Parathyroid adenoma (tissue), 2 donors: ENCODE results near the gene ZNF581.

Source experiments
- H2AFZ ChIP-seq: fragments of 300-600 bp; sonication (generic); one replicate; pipeline ENCODE4 v1.7.0; 2017; ENCODE audit warnings: antibody characterized with exemption, mild to moderate bottlenecking
- H3K27ac ChIP-seq: fragments of 300-600 bp; sonication (generic); one replicate; pipeline ENCODE4 v1.7.0; 2017
- H3K27me3 ChIP-seq: fragments of 300-600 bp; sonication (generic); one replicate; pipeline ENCODE4 v1.7.0; 2017; ENCODE audit warnings: low read length; ENCODE audit not compliant: control insufficient read depth, insufficient read depth
- H3K36me3 ChIP-seq: fragments of 300-600 bp; sonication (generic); one replicate; pipeline ENCODE4 v1.7.0; 2017; ENCODE audit warnings: low read length; ENCODE audit not compliant: control insufficient read depth, insufficient read depth
- H3K4me1 ChIP-seq: fragments of 300-600 bp; sonication (generic); one replicate; pipeline ENCODE4 v1.7.0; 2017; ENCODE audit warnings: control low read depth
- H3K4me2 ChIP-seq: fragments of 300-600 bp; sonication (generic); one replicate; pipeline ENCODE4 v1.7.0; 2017; ENCODE audit warnings: low read length
- H3K4me3 ChIP-seq: fragments of 300-600 bp; sonication (generic); one replicate; pipeline ENCODE4 v1.7.0; 2017; ENCODE audit warnings: low read depth, low read length
- H3K79me2 ChIP-seq: fragments of 300-600 bp; sonication (generic); one replicate; pipeline ENCODE4 v1.7.0; 2017; ENCODE audit warnings: control low read depth
- H3K9ac ChIP-seq: fragments of 300-600 bp; sonication (generic); one replicate; pipeline ENCODE4 v1.7.0; 2017; ENCODE audit warnings: mild to moderate bottlenecking
- H3K9me3 ChIP-seq: fragments of 300-600 bp; sonication (generic); one replicate; pipeline ENCODE4 v1.7.0; 2017; ENCODE audit warnings: low read length; ENCODE audit not compliant: control insufficient read depth
- TF ChIP-seq, protein P1 (sequence below): fragments of 300-600 bp; sonication (generic); IDR thresholded peaks from one replicate; pipeline ENCODE4 v1.7.0; 2017; ENCODE audit warnings: antibody characterized with exemption, mild to moderate bottlenecking
- donor health status: primary hyperparathyroidism.

ZNF581 gene

DNA sequence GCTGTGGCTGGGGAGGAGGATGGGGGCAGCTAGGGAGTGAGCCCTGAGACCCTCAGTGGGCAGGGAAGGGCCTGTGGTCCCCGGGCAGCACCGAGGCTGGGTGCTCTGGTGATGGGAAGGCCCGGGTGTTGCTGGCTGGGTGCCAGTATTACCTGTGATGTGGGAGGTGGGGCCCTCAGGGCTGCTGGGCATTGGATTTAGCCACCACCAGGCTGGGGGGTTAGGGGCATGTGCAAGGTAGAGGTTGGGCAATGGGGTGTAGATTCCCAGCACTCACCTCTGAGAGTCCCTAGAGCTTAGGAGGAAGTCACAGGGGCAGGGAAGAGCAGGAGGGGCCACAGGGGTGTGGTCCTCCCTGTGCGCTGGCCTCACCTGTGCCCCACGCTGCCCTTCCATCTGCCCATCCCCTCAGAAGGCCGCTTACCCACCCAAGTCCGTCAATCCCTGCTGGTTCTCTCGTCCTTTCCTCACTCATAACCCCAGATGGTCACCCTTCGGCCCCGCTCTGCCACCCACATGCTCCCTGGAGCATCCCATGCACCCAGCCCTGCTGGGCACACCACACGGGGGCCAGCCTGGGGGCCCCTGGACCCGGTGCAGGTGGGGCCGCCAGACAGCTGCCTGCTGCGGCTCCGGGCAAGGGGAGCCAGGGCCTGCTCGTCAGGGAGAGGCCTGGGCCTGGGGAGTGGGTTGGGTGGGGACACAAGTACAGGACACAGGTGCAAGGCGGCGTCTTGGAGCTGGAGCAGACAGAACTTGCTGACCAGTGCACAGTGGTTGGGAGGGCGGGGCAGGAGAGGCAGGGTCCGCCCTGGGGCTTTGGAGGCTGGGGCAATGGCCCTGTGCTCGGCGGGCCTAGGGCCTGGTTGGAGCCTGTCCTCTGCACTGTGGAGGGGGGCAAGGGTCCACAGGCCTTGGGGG is 44.1 kb downstream of the ZNF581 start:
- peaks cover 10% of the 10 kb centered on the region for H3K4me1 ChIP-seq
- no peak overlapping the region for H3K27ac ChIP-seq
- H3K79me2 ChIP-seq = peaks cover 52% of the 10 kb centered on the region
- H3K4me3 ChIP-seq = no peak overlapping the region
- H3K9ac ChIP-seq = no peak overlapping the region
- H3K4me2 ChIP-seq = no peak overlapping the region
- no peaks in the 10 kb centered on the region for H3K36me3 ChIP-seq
- TF ChIP-seq, protein P1, sequence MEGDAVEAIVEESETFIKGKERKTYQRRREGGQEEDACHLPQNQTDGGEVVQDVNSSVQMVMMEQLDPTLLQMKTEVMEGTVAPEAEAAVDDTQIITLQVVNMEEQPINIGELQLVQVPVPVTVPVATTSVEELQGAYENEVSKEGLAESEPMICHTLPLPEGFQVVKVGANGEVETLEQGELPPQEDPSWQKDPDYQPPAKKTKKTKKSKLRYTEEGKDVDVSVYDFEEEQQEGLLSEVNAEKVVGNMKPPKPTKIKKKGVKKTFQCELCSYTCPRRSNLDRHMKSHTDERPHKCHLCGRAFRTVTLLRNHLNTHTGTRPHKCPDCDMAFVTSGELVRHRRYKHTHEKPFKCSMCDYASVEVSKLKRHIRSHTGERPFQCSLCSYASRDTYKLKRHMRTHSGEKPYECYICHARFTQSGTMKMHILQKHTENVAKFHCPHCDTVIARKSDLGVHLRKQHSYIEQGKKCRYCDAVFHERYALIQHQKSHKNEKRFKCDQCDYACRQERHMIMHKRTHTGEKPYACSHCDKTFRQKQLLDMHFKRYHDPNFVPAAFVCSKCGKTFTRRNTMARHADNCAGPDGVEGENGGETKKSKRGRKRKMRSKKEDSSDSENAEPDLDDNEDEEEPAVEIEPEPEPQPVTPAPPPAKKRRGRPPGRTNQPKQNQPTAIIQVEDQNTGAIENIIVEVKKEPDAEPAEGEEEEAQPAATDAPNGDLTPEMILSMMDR = no peak
- no peak overlapping the region for H2AFZ ChIP-seq
- H3K27me3 ChIP-seq = no peaks in the 10 kb centered on the region
- no peaks in the 10 kb centered on the region for H3K9me3 ChIP-seq

DNA sequence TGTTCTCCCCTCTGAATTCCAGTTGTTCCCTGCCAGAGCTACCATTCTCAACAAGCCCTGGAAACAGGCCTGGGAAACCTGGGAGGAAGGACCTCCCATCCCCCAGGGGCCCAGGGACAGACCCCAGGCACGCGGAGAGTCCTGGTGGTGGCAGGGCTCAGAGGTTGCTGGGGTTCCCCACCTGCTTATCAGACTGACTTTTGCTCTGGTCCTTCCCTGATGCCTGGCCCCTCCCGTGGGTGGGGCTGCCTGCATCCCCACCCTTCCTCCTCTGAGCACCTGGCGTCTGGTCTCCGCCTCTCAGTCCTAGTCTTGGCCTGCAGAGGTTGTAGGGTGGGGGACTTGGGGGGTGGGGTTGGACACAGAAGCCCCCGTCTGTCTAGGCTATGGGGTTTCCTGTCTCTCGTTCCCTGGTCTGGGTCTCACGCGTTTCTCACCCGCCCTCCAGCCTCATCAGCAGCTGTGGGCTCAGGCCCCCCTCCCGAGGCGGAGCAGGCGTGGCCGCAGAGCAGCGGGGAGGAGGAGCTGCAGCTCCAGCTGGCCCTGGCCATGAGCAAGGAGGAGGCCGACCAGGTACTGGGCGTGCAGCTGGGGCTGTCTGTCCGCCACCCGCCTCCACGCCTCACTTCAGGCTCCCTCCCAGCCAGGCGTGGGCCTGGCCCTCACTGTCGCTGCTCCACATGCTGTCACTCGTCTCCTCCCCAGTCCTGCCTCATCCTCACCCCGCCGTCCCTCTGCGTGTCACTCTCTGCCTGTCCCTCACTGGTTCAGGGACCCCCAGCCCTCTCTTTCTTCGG is 45.2 kb downstream of the ZNF581 start:
- H3K27me3 ChIP-seq = no peaks in the 10 kb centered on the region
- TF ChIP-seq, protein P1 = no peak
- H3K9me3 ChIP-seq = no peaks in the 10 kb centered on the region
- no peak overlapping the region for H3K4me3 ChIP-seq
- no peak overlapping the region for H2AFZ ChIP-seq
- H3K4me2 ChIP-seq = no peak overlapping the region
- H3K27ac ChIP-seq = no peak overlapping the region
- peaks cover 10% of the 10 kb centered on the region for H3K4me1 ChIP-seq
- peaks cover 43% of the 10 kb centered on the region for H3K79me2 ChIP-seq
- no peak overlapping the region for H3K9ac ChIP-seq
- H3K36me3 ChIP-seq = no peaks in the 10 kb centered on the region

DNA sequence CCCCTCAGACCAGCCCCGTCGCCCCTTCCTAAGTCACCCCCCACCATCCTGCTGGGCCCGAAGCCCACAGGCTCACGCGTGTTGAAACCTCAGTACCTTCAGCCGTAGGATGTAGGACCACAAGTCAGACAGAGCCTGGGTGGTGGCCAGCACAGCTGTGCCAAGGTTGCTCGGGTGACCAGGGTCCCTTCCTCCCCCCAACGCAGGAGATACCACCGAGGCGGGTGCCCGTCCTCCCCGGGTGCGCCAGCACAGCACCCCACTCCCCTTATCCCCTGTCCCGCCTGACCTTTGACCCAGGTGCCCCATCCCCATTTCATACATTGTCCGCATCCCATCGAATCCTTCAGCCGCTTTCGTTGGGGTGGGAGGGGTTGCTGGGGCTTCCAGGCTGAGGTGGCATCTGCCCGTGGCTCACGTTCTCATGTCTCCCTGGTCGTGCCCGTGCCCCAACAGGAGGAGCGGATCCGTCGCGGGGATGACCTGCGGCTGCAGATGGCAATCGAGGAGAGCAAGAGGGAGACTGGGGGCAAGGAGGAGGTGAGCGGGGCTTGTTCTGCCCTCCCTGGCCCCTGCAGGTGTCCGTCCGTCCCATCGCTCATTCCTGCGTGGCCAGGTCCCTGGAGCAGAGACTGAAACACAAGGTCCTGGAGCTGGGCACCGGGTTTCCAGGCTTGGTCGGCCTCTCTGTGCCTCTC is 46.1 kb downstream of the ZNF581 start:
- H2AFZ ChIP-seq = no peak overlapping the region
- no peaks in the 10 kb centered on the region for H3K9me3 ChIP-seq
- H3K79me2 ChIP-seq = peaks cover 33% of the 10 kb centered on the region
- H3K4me3 ChIP-seq = no peak overlapping the region
- no peaks in the 10 kb centered on the region for H3K36me3 ChIP-seq
- no peaks in the 10 kb centered on the region for H3K27me3 ChIP-seq
- H3K4me1 ChIP-seq = peaks cover 10% of the 10 kb centered on the region
- TF ChIP-seq, protein P1 = no peak
- no peak overlapping the region for H3K4me2 ChIP-seq
- no peak overlapping the region for H3K27ac ChIP-seq
- no peak overlapping the region for H3K9ac ChIP-seq

DNA sequence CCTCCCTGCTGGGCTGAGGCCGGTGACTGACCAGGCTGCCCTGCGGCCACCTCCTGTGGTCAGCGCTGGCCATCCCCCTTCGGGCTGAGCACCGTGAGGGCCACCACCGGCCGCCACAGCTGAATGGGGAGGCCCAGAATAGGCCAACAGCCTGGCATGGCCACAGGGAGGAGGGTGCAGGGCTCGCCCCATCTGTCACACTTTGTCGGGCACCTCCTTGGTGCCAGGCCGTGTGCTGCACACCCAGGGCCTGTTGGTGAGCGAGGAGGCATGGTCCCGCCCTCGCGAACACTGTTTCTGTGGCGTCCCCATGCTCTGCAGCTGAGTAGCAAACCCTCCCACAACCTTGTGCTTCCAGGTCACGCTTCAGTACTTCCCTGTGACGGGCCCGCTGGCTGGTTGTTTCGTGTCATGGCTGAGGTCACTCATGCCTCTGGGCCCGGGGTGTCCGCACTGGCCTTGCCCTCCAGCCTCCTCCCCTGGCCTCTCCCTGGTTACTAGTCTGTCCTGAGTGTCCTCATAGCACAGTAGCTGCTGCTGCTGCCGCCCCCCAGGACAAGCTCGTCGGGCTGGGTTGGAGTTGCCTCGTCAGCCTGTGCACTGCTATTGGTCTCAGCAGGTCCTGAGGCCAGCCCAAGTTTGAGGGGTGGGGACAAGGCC is 46.8 kb downstream of the ZNF581 start:
- H3K36me3 ChIP-seq = no peaks in the 10 kb centered on the region
- no peak overlapping the region for H3K9ac ChIP-seq
- H3K27me3 ChIP-seq = no peaks in the 10 kb centered on the region
- H3K79me2 ChIP-seq = peaks cover 26% of the 10 kb centered on the region
- no peak overlapping the region for H2AFZ ChIP-seq
- no peak overlapping the region for H3K27ac ChIP-seq
- H3K9me3 ChIP-seq = no peaks in the 10 kb centered on the region
- no peak overlapping the region for H3K4me3 ChIP-seq
- no peak overlapping the region for H3K4me2 ChIP-seq
- peaks cover 10% of the 10 kb centered on the region for H3K4me1 ChIP-seq
- TF ChIP-seq, protein P1 = no peak
